GM12864 (cell line): ENCODE data around the gene MAPK13.

Experiments
- DNase-seq: peaks from one replicate; pipeline ENCODE4 v3.0.0-alpha.2; 2011; ENCODE audit warnings: low read depth
- H3K4me3 ChIP-seq: 2 replicates; pipeline ENCODE4 v1.5.1; 2011; ENCODE audit warnings: mild to moderate bottlenecking, low read depth, low read length, control low read depth
- CTCF ChIP-seq: IDR thresholded peaks from 2 replicates; pipeline ENCODE4 v1.5.1; 2011; ENCODE audit warnings: low read depth, mild to moderate bottlenecking, moderate library complexity, low read length, control low read depth, inconsistent platforms; ENCODE audit errors: missing control alignments

MAPK13 gene

GRCh38 chr6:36114798-36115408 is 15.4 kb upstream of the MAPK13 start:
- no peak overlapping the region for H3K4me3 ChIP-seq
- DNase-seq: no peak
- no peak for TF ChIP-seq CTCF

GRCh38 chr6:36115412-36115811 is 14.9 kb upstream of the MAPK13 start:
- no peak for TF ChIP-seq CTCF
- no peak for DNase-seq
- H3K4me3 ChIP-seq: no peak overlapping the region

DNA sequence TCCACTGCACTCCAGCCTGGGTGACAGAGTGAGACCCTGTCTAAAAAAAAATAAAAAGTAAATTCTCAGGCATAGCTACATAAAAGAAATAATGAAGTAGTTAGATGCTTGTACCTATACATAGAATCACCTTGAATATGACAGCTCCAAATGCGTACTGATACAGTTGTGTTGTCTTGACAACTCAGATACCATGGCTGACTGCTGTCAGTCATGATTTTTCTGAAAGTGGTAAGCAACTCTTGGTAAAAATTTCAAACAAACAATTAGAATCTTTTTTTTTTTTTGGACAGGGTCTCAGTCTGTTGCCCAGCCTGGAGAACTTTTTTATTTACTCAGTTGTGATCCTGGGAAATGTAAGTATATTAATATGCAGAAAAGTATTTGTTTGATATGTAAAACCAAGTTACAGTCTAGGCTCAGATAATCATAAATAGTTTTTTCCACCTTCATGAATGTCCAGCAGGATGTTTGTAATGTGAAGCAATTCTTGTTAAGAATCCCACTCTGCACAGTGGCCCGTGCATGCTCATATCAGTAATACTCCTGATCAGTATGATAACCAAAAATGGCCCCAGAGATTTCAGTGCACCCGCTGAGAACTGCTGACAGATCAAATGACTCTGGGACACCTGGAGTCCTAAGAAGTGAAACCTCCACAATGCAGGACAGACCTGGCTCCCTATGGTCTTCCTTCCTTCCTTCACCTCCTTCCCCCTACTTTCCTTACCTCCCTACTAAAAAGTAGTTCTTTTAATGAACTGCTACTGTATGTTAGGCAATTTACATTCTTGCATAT is 14.0 kb upstream of the MAPK13 start:
- no peak for DNase-seq
- TF ChIP-seq CTCF: no peak

DNA sequence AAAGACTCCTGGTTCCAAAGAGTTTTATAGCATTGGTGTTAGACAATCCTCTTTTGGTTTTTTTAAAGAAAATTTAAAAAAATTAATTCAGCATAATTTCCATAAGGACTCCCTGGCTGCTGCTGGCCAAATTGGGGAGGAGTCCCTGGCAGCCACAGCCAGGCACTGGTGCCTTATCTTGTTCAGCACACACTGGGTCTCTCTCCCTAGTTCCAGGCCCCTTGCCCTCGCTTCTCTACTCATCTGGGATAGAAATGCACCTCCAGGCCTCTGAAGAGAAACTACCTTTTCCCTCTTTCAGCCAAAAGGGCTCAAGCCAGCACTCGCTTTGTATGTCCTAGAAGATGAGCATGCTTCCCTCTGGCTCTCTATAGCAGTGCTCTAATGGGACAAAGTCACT is 13.4 kb upstream of the MAPK13 start:
- no peak for DNase-seq
- no peak for TF ChIP-seq CTCF
- no peak overlapping the region for H3K4me3 ChIP-seq

More for the DNA sequence above, 14.0 kb upstream of the MAPK13 start:
- H3K4me3 ChIP-seq: no peak overlapping the region

DNA sequence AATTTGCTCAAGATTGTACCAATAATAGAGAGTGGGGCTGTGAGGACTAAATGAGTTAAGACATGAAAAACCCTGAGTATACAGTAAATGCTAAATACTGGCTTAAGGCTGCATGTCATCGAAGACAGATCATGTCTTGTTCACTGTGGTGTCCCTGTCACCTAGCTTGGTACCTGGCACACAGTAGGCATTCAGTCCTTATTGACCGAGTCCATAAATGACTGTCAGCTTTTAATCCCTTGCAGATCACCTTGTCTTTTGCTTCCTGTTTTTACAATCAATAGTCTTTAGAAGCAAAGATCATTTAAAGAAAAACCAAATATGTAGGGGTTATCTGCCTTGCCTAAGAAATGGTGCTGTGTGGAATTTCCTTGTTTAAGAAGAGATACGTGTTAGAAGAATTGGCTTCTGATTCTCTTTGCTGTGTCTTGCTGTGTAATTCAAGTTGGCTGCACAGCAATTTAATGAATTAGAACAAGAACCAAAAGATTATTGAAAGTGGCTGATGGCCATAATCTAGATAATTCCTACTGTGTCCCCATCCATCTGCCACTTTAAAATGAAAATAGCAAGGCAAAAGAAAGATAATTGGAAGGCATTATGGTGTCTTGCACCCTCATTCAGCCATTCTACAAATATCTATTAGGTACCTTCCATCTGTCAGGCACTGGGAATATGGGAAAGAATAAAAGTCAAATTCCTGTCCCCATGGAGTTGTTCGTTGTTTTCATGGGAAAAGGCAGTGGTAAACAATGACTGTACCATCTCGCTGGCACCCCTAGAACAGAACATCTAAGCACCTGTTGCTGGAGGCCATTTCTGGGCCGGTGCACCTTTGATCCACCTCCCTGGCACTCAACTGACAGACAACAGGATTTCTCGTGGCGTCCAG is 12.4 kb upstream of the MAPK13 start:
- no peak for TF ChIP-seq CTCF
- no peak for DNase-seq
- H3K4me3 ChIP-seq: no peak overlapping the region

DNA sequence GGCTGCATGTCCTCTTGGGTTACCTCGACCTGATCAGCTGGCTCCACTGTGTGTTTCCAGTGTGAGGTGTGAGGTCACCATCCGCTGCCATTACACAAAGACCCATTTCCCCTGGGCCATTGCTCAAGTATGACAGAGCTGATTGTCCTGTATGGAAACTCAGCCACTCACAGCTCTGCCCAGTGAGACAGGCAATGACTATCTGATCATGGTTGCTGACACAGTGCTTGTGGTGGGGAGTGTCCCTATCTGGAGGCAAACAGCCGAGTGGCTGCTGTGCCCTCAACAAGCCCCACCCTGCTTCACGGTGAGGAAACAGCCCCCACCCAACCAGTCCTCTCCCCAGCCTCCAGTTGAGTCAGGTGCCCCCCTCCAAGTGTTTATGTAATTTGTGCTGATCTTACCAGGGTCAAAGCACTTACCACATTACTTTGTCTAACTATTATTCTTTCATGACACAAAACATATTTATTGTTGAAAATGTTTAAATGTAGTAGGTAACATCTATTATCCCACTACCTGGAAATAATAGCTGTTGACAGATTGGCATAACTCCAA is 11.7 kb upstream of the MAPK13 start:
- DNase-seq: no peak
- H3K4me3 ChIP-seq: no peak overlapping the region
- no peak for TF ChIP-seq CTCF
